Panc1 (cell line): ENCODE results near the gene NCK1. TPM values are rescaled to one million over a fixed set of nuclear protein-coding genes. Genes with fewer than 3 reads are reported as not detected.
A peak's percentile ranks its signal among the peaks of the same experiment; 100 is the strongest.

ENCODE experiments used
- ATAC-seq: fragments of 200-7000 bp; cut with Tn5 transposase; 2 replicates; pipeline ENCODE4 v1.9.1; 2020; ENCODE audit warnings: mild to moderate bottlenecking, moderate library complexity
- BruUV-seq: library from RNA; stranded (reverse); fragments of 400-500 nt; replicated peaks from 2 replicates; lab custom pipeline; 2021; lab: Mats Ljungman, UMichigan
- CTCF ChIA-PET: fragments of 300-600 bp; sonication (Branson Sonifier 250); formaldehyde crosslinking; loops from one replicate; lab custom pipeline; 2022; ENCODE audit warnings: antibody characterized with exemption; lab: Charles Lee
- POLR2A ChIA-PET: fragments of 300-600 bp; sonication (Branson Sonifier 250); formaldehyde crosslinking; loops from one replicate; lab custom pipeline; 2022; ENCODE audit warnings: antibody characterized with exemption; lab: Charles Lee
- DNase-seq: peaks from one replicate; pipeline ENCODE4 v3.0.0-alpha.2; 2010; ENCODE audit warnings: low read depth, low spot score
- H3K27ac ChIP-seq: 2 replicates; pipeline ENCODE4 v1.5.1; 2011; ENCODE audit warnings: mild to moderate bottlenecking, low read length, inconsistent platforms
- H3K27me3 ChIP-seq: fragments of 200-500 bp; sonication (Bioruptor generic); 2 replicates; pipeline ENCODE4 v1.6.0; 2014; ENCODE audit warnings: low read length, inconsistent platforms; ENCODE audit not compliant: control insufficient read depth, insufficient read depth
- H3K36me3 ChIP-seq: fragments of 200-500 bp; sonication (Bioruptor generic); 2 replicates; pipeline ENCODE4 v1.5.1; 2014; ENCODE audit warnings: inconsistent platforms, mild to moderate bottlenecking, low read length, moderate library complexity; ENCODE audit not compliant: control insufficient read depth, insufficient read depth
- H3K4me1 ChIP-seq: 2 replicates; pipeline ENCODE4 v1.5.1; 2011; ENCODE audit warnings: inconsistent platforms, mild to moderate bottlenecking, low read length, moderate library complexity; ENCODE audit not compliant: control insufficient read depth, insufficient read depth
- H3K4me3 ChIP-seq, 2 experiments: 2 replicates each; pipeline ENCODE4 v1.5.1; 2011 to 2012; ENCODE audit warnings: low read depth in 2 of 2, low read length in 2 of 2, mild to moderate bottlenecking in 2 of 2, inconsistent platforms in 1 of 2, moderate library complexity in 1 of 2
- H3K9me3 ChIP-seq: fragments of 200-500 bp; sonication (Bioruptor generic); 2 replicates; pipeline ENCODE4 v1.5.1; 2014; ENCODE audit warnings: low read depth, mild to moderate bottlenecking, inconsistent platforms, low read length, moderate library complexity; ENCODE audit not compliant: control insufficient read depth, insufficient read depth
- POLR2AphosphoS5 ChIP-seq: IDR thresholded peaks from 2 replicates; pipeline ENCODE4 v1.6.1; 2012; ENCODE audit warnings: mild to moderate bottlenecking, low read depth, low read length, moderate library complexity
- SIN3A ChIP-seq: IDR thresholded peaks from 2 replicates; pipeline ENCODE4 v1.6.1; 2012; ENCODE audit warnings: low read depth, mild to moderate bottlenecking, low read length, moderate library complexity, borderline replicate concordance; ENCODE audit not compliant: insufficient read depth
- TCF7L2 ChIP-seq: IDR thresholded peaks from 2 replicates; pipeline ENCODE4 v1.6.1; 2011; ENCODE audit warnings: mild to moderate bottlenecking, low read depth, low read length, inconsistent platforms
- in situ Hi-C: cut with HindIII; loops from 2 replicates; pipeline ENCODE4 v1.10.0; 2016; ENCODE audit warnings: low sequenced_read_pairs, low pct_unique_long_range_greater_than_20kb
- intact Hi-C: fragments of 100-400 bp; cut with micrococcal nuclease; formaldehyde crosslinking; loops from one replicate; pipeline ENCODE4 v1.10.0; 2022; ENCODE audit not compliant: unreplicated experiment
- total RNA-seq: library from RNA; stranded (reverse); gene quantifications from one replicate; pipeline ENCODE4 v1.2.1, GENCODE V29; 2021; ENCODE audit not compliant: unreplicated experiment
- TF ChIP-seq, protein P1 (sequence below): fragments of 450-650 bp; IDR thresholded peaks from 2 replicates; pipeline ENCODE4 v1.5.1; 2017; ENCODE audit warnings: mild to moderate bottlenecking
- TF ChIP-seq, protein P2 (sequence below), 2 experiments: IDR thresholded peaks; 2 replicates each; pipeline ENCODE4 v1.6.1; 2011 to 2012; ENCODE audit warnings: low read depth in 2 of 2, control low read depth in 1 of 2, low read length in 1 of 2, mild to moderate bottlenecking in 1 of 2, moderate library complexity in 1 of 2; ENCODE audit not compliant: insufficient read depth in 1 of 2

NCK1 gene
- total RNA-seq, 1 experiment from 2014 or later: 43.5 TPM

DNA sequence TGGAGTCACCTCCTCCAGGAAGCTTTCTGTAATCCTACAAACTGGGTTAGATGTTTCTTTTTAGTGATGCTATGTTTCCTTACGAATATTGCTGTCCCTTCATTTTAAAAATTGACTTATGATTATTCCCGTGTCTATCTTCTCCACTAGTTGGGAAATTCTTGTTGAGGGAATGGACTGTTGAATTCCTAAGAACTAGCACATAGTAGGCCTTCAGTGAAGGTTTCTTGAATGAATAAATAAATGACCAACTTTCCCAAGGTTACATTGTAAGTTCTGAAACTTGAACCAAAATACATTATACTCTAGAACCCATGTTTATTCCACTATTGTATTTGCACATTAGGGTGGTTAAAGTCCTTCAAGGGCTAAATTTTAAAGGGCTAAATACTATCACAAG lies 95.0 kb downstream of the NCK1 start:
- H3K4me1 ChIP-seq: peaks cover 13% of the 10 kb centered on the region
- DNase-seq: no peak
- H3K27ac ChIP-seq: no peak overlapping the region
- no peak for ATAC-seq
- no peak overlapping the region for H3K4me3 ChIP-seq
- no peaks in the 10 kb centered on the region for H3K27me3 ChIP-seq
- H3K36me3 ChIP-seq: no peaks in the 10 kb centered on the region
- POLR2A ChIA-PET: no interaction called here
- intact Hi-C loops (no loop called here), in situ Hi-C loops (no loop called here)
- H3K9me3 ChIP-seq: no peaks in the 10 kb centered on the region
- TF ChIP-seq, protein P1, sequence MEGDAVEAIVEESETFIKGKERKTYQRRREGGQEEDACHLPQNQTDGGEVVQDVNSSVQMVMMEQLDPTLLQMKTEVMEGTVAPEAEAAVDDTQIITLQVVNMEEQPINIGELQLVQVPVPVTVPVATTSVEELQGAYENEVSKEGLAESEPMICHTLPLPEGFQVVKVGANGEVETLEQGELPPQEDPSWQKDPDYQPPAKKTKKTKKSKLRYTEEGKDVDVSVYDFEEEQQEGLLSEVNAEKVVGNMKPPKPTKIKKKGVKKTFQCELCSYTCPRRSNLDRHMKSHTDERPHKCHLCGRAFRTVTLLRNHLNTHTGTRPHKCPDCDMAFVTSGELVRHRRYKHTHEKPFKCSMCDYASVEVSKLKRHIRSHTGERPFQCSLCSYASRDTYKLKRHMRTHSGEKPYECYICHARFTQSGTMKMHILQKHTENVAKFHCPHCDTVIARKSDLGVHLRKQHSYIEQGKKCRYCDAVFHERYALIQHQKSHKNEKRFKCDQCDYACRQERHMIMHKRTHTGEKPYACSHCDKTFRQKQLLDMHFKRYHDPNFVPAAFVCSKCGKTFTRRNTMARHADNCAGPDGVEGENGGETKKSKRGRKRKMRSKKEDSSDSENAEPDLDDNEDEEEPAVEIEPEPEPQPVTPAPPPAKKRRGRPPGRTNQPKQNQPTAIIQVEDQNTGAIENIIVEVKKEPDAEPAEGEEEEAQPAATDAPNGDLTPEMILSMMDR: no peak
- TF ChIP-seq TCF7L2: no peak
- no peak for TF ChIP-seq SIN3A
- TF ChIP-seq POLR2AphosphoS5: no peak
- TF ChIP-seq, protein P2, sequence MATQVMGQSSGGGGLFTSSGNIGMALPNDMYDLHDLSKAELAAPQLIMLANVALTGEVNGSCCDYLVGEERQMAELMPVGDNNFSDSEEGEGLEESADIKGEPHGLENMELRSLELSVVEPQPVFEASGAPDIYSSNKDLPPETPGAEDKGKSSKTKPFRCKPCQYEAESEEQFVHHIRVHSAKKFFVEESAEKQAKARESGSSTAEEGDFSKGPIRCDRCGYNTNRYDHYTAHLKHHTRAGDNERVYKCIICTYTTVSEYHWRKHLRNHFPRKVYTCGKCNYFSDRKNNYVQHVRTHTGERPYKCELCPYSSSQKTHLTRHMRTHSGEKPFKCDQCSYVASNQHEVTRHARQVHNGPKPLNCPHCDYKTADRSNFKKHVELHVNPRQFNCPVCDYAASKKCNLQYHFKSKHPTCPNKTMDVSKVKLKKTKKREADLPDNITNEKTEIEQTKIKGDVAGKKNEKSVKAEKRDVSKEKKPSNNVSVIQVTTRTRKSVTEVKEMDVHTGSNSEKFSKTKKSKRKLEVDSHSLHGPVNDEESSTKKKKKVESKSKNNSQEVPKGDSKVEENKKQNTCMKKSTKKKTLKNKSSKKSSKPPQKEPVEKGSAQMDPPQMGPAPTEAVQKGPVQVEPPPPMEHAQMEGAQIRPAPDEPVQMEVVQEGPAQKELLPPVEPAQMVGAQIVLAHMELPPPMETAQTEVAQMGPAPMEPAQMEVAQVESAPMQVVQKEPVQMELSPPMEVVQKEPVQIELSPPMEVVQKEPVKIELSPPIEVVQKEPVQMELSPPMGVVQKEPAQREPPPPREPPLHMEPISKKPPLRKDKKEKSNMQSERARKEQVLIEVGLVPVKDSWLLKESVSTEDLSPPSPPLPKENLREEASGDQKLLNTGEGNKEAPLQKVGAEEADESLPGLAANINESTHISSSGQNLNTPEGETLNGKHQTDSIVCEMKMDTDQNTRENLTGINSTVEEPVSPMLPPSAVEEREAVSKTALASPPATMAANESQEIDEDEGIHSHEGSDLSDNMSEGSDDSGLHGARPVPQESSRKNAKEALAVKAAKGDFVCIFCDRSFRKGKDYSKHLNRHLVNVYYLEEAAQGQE (IDR thresholded peaks at IDR 0.05; ENCODE audit: insufficient read depth in 1 of 2, low read depth in 2 of 2, low read length in 1 of 2): no peak
- no TSS peak for BruUV-seq
- CTCF ChIA-PET: no interaction called here

DNA sequence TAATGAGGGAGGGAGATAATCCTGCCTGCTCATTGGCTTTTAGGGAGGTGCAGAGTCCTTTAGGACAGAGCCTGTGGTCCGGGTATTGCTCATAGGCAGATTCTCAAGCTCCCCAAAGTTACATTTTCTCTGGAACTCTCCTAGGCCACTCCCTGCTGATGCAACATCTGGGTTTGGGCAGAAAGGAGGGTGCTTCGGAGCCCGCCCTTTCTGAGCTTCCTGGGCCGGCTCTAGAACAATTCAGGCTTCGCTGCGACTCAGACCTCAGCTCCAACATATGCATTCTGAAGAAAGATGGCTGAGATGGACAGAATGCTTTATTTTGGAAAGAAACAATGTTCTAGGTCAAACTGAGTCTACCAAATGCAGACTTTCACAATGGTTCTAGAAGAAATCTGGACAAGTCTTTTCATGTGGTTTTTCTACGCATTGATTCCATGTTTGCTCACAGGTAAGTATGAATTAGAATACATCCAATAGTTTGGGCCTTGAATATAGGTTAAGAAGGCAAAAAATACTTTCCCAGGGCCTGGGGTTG lies 95.8 kb downstream of the NCK1 start, which contains the start of gene IL20RB:
IL20RB (plus strand) TSS at position 233 of the 538 bp plus-strand sequence; CDS start at position 364, 131 bp downstream.
- no TSS peak for BruUV-seq
- in situ Hi-C loops: no loop called here
- Histone ChIP-seq H3K4me1 (peaks cover 13% of the 10 kb centered on the region), H3K27me3 (no peaks in the 10 kb centered on the region), H3K27ac (peak within 1 kb of the TSS; percentile 44; the same call in 1 of the 2 replicates), H3K4me3 (no peak within 1 kb of the TSS), H3K36me3 (no peaks in the 10 kb centered on the region), H3K9me3 (no peaks in the 10 kb centered on the region)
- ATAC-seq (no peak), DNase-seq (no peak)
- intact Hi-C loops: no loop called here
- POLR2A ChIA-PET: no interaction called here
- TF ChIP-seq SIN3A: no peak
- TF ChIP-seq TCF7L2: no peak
- TF ChIP-seq, protein P2 (IDR thresholded peaks at IDR 0.05; ENCODE audit: insufficient read depth in 1 of 2, low read depth in 2 of 2, low read length in 1 of 2): no peak
- TF ChIP-seq POLR2AphosphoS5: no peak
- TF ChIP-seq, protein P1: no peak
- CTCF ChIA-PET: no interaction called here
